Anterior cingulate cortex (tissue), 58 donors: ENCODE results near the gene APIP.

Source experiments
- DNase-seq, 58 donors: peaks; one replicate each; lab custom pipeline; 2025; lab: John Stamatoyannopoulos, UW

The APIP gene

GRCh38 chr11:34846467-34846866 is 69.7 kb downstream of the APIP start:
- DNase-seq, result no peak

DNA sequence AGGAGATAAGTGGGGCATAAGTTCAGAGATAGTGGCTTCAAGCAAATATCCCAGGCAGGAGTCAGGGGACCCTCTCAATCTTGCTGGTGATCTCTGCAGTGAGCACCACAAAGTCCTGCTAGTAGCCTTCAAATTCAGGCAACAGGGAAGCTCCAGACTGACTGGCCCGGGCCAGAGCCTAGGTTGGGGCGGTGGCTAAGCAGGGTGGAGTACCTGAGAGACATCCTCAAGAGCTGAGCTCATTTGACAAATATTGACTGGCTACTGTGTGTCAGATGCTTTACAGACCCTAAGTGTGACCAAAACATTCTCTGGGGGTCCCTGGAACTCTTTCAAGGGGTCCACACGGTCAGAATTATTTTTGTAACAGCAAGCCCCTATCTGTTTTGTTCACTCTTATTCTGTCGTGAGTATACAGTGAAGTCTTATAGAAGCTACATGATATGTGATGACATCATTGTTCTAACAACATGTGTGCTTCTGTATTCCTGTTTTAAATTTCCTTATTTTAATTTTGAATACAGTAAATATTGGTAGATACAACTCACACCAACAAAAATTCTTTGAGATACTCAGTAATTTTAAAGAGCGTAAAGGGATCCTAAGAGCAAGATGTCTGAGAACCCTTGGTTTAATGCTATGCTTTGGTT is 71.6 kb downstream of the APIP start:
- DNase-seq, result no peak

GRCh38 chr11:34843271-34843670 is 72.9 kb downstream of the APIP start:
- DNase-seq, result no peak

GRCh38 chr11:34840736-34841386 is 75.3 kb downstream of the APIP start:
- no peak for DNase-seq

GRCh38 chr11:34839969-34840368 is 76.2 kb downstream of the APIP start:
- no peak for DNase-seq

DNA sequence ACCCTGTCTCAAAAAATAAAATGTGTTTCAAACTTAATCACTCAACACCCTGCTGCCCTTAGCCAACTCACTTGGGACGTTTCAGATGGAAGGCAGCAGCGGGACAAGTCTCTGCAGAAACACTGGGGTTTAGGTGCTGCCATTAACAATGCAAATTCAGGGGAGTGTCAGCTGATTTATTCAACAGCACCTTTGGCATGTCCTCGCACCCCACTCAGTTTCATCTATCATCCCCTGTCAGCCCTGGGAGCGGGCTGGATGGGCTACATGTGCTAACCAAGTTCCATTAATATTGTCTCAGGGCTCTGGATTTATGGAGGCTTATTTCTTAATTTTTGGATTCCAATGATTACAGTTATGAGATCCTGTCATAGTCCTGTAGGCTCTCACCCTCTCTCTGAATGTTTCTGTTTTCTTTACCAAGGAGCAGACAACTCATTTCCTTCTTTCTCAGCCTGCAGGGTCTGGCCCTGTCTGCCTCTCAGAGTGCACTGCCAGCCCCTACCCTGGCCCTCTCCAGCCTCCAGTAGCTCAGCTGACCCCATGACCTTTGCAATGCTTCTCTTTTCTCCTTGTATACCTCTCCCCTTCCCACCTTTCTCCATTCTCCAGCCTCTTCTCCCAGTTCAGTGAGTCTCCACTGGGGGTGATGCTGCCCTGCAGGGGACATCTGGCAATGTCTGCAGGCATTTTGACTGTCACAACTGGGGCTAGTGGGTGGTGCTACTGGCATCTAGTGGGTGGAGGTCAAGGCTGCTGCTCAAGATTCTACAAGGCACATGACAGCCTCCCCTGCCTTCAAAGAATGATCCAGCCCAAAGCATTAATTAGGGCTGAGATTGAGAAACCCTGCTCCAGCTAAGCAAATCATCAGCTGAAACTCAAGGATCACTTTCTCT is 79.0 kb downstream of the APIP start:
- DNase-seq, result no peak

- DNase-seq, result no peak
Measured at GRCh38 chr11:34833602-34834001, 82.6 kb downstream of the APIP start.
